DMS79 (cell line): ENCODE data around the gene STAB2.

Experiments
- DNase-seq: peaks from one replicate; lab custom pipeline; 2025; lab: John Stamatoyannopoulos, UW

The STAB2 gene

DNA sequence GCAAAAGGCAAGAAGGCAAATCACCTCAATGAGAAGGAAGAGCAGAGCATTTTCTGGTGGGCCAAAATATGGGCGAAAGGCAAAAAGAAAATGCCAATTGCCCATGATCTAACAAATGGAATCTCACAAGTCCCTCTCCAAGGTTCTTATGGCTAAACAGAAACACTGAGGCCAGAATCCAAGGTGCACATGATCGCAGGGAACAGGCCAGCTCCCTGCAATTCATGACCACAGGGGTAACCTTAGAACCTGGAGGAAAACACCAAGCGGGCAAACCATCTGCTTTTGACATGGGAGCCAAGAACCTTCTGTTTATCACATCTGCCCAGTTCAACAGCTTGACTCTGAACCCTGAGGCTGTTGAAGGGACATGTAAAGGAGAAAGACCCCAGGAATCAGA lies 193.9 kb downstream of the STAB2 start:
- no peak for DNase-seq

DNA sequence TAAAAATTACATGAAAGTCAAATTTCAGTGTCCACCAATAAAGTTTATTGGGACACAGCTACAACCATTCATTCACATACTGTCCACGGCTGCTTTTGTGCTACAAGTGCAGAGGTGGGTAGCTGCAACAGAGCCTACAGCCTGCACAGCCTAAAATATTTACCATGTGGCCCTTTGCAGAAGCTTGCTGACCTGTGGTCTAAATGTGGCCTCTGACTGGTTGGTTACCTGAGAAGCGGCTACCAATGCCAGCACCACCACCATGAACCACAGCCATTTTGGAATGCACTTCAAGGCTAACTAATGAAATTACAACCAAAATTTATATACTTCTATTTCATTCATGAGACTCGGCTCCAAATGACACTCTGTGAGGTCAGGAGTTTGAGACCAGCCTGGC lies 195.3 kb downstream of the STAB2 start:
- no peak for DNase-seq

DNA sequence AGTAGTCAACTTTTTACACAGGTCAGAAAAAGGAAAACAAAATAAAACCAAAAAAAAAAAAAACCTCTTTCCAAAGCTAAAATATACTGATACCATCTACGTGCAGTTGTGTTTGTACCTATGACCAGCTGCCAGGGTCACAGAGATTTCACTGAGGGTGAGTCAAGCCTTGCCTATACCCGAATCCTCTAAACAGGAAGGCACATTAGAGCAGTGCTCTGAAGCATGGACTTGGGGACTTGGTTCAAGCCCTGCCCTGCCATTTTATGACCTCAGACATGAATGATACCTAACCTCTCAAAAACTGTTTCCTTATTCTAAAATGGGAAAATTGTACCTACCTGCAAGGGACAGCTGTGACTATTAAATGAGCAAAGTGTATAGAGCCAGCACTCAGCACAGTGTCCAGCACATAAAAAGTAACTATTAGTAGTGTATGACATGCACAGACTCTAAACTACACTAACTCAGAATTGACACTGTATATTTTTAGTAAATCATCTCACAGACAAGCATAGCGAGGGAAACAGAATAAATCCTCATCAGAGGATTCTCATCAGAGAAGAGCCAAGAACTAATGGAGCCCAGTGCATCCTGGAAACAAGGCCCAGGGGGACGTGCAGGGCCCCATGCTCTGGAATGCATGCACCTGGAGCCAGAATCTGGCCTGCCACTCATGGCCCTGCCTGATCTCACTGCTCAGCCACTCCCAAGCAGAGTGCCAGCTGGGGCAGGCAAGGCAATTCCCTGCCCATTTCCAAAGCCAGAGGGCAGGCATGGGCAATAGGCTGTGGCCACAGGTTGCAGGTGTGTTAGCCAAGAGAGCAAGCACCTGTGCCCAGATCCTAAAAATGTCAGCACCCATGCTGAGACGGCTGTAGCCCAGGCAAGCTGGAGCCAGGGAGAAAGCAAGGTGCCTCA lies 196.9 kb downstream of the STAB2 start:
- no peak for DNase-seq

DNA sequence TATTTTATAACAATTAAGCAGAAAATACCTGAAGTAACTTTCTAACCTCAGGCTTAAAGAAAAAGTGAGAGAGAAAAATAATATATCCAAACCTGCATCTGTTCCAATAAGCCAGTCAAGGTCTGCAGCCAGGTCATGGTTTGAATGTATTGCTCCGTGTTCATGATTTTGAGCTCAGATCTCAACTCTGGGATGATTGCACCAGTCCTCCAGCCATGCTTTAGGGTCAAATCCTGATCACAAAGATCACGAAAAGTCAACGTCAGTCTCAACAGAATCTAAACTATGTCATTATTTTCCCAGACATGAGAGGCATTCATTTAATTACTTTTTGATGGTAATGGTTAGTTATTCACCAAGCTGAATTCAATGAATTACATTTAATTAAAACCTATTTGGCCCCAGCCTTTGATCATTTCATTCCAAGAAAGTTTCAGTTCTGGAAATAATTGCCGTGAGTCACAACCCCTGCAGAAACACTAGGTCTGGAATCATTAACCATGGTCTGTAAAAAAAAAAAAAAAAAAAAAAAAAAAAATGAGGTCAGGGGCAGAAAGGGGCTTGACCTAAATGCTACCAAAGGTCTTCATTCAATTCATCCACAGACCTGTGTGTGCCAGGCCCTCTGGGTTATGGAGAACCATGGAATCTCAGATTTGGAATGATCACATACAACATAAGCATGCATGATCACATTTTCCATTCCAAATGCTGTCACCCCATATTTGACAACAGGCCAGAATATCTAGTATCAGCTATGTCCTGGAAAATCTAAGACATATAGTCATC lies 198.4 kb downstream of the STAB2 start:
- no peak for DNase-seq

DNA sequence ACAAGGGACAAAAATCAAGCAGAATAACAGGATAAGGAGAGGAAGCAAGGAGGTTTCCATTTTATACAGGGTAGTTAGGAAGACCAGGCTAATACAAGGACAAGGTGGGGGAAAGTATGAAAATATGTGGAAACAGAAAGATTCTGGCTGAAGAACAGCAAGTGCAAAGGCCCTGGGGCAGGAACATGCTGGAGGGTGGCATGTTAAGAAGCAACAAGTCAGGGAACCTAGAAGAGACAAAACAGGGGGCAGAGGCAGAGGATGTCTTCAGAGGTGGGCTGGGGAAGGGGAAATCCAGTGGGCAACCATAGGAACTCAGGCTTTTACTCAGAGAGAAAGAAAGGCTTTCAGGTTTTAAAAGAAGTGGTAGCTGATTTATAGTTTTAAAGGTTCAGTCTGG lies 199.1 kb downstream of the STAB2 start:
- DNase-seq: no peak

DNA sequence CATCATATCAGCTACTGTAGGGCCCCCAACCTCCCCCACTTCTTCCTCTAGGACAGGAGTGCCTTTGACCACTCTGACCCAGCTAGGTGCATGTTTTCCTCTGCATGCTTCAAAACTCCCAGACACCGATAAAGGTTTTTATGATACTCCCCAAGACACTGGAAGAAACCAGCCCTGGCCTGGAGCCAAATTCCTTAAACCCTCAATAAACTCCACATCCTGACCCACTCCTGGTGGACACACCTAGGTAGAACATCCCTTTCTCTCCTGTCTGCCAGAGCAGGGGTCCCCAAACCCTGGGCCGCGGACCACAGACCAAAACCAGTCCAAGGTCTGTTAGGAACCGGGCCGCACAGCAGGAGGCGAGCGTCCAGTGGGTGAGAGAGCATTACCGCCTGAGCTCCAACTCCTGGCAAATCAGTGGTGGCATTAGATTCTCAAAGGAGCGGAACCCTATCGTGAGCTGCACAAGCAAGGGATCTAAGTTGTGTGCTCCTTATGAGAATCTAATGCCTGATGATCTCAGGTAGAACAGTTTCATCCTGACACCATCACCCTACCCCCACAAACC lies 204.4 kb downstream of the STAB2 start:
- DNase-seq: no peak

DNA sequence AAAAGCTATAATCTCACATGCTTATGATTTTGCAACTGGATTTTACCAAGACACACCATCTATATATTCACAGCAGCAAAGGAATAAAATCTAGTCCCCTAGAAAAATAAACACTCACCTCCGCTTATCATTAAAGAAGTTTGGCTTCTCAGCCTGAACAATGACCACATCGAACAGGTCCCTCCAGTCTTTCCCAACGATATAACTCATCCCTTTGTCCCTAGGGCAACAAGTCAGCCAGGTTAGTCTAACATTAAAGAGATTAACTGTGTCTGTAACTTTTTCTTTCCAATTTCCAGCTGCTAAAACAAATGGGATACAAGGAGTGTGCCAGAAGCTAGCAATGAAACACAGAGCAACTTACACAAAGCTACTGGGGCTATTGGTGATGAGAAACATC lies 206.0 kb downstream of the STAB2 start:
- no peak for DNase-seq

DNA sequence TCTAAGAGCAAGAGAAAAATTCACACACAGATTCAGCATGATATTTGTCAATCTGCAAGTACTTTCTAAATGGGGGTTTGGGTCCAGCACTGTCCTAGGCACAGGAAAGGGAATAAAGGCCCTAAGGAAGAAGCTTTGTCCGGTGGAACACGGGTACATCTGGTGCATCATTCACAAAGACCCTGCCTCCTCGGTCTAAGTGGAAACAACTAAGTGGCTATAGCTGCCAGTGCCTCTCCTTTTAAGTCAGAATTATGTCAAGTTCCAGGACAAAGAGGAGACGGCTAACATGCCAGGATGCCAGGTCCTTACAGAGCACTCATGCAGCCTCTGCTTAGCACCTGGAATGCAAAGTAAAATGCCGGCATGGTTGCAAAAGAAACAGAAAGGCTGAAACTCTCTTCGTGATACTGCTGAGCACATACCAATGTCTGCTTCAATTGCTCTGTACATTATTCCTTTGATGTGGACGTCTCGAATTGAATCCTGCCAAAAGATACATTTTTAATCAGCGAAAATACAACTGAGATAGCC lies 206.5 kb downstream of the STAB2 start:
- no peak for DNase-seq

DNA sequence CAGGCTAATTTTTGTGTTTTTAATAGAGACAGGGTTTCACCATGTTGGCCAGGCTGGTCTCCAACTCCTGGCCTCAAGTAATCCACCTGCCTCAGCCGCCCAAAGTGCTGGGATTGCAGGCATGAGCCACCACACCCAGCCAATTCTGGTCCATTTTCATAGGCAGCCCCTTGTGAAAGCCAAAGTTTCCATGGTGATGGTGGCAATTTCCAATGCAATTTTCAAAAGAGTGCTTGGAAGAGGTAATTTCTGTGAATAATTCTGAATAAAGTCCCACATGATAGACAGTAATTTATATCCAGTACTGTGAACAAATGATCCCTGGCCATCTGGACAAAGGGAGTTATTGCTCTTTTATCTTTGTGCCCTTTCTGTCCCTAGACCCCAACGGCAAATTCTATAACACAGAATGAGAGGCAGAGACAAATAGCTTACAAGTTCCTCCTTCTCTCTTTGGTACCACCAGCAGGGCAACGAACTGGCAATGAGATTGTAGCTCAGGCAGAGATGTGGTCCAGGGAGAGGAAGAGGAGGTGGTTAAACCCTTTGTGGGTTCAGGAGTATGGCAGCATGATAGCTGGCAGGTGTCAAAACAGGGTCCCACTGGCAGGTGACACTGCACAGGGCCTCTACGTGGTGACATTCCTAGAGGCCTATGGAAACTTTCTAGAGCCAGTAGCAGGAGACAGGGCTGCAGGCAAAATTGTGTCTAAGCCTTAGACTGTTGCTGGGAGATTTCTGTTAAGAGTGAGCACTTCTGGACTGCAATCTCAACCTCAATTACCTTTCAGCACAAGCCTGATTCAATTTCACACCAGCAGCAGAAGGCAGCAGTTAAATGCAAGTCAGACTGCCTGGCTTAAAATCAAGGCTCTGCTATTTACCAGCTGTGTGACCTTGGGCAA lies 207.5 kb downstream of the STAB2 start:
- DNase-seq: no peak

DNA sequence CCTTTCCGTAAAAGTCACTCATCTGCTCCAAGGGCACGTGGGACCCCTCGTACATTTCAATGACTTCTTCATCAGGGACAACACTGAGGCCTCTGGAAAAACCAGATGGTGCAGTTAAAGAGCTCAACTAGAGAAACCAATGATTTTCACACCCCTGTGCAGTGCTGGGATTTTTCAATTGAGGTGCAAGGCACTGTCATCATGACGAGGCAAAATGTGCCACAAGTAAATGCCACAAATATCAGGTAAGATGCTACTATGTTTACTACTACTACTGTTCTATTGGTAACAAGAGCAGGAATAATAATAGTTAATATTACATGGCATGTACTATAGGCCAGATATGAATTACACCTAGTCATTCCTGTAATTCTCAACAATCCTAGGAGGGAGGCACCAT lies 211.5 kb downstream of the STAB2 start:
- no peak for DNase-seq

DNA sequence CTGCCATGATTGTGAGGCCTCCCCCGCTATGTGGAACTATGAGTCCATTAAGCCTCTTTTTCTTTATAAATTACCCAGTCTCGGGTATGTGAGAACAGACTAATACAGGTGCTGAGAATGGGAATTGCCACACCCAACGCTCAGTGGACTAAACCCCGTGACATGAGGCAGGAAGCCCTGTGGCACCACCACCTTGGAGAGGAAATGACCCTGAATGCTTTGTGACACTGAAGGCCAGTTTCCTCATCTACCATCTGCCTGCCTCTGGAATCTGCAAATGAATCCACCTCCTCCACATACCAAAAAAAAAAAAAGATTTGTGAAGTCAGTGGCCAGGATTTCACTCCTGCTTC lies 212.4 kb downstream of the STAB2 start:
- no peak for DNase-seq

DNA sequence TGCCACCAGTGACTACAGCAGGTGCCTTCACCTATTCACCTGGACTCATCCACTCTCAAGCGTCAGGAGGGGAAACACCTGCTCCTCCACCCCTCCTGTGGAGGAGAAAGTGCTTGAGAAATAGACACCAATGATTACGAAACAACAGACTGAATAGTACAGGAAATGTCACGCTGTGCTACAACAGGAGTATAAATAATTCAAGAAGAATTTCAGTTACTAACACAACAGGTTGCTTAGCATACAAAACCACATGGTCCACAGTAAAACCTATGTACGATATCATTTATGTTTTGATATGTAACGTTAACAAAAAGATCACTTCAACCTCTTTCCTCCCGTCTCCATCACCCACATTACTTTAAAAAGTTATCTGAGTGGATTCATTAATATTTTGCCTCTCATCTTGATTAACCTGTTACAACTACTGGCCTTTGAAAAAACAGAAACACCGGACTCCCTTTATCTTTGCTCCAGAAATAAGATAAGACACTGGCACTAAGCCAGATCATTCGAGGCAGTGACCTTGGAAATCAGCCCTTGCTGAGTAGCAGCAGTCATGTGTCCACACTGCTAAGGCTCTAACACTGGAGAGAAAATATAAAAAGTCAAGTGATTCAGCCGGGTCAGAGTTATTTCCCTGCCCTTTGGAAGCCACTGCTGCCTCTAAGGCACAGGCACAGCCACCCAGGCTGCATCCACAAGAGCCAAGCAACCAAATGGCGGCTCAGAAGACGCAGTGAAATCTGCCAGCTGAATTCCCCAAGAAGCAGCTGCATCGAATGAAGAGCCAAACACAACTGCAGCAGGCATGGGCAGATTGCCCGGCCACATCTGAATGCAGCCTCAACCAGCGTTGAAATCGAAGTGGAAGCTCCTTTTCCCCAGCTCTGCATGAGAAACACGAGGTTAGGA lies 213.0 kb downstream of the STAB2 start:
- DNase-seq: peak; percentile 88

DNA sequence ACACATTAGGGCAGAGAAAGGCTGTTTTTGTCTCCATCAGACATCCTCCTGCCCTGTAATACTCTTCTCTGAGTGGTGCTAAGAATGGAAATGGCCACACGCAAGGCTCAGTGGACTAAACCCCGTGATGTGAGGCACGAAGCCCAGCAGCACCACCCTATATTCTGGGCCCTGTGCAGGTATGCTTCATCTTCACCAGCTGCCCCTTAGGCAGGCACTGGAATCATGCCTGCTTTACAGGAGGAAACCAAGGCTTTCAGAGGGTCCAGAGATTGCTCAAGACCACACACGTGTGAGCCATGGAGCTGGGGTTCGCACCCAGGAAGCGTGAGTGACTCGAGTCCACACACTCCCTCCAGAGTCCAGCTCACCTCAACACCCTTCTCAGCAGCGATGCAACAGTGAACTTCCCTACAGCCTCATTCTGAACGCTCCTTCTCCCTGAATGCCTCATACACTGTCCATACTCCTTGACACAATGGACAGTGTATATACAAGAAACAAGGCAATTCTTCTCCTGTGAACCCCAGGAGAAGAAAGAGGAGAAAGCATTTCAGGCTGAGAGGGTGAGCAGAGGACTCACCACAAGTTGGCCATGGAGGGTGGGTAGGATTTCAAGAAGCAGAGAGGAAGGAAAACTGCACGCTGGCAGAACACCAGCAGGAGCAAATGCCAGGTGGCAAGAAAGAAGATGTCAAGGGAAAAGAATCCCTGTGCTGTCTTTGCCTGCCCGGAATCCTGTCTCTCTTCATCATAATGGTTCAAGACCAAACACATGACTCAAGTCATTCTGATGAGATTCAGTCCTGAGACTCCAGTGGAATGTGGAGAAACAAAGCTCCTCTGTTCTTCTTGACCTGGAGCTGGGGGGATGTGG lies 214.9 kb downstream of the STAB2 start:
- DNase-seq: no peak

DNA sequence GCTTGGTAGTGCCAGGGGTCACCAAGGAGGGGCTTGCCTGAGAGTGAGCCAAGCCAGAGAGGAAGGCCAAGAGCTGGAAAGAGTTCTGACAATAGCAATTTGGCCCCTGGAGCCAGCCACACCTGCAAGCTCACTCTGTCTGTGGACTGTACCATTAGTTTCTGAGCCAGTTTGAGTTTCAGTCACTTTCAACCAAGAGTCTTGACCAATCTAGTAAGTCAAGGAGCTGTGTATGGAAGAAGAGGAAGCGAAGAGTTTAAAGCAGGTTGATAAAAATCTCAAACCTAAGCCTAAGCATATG lies 215.5 kb downstream of the STAB2 start:
- no peak for DNase-seq

DNA sequence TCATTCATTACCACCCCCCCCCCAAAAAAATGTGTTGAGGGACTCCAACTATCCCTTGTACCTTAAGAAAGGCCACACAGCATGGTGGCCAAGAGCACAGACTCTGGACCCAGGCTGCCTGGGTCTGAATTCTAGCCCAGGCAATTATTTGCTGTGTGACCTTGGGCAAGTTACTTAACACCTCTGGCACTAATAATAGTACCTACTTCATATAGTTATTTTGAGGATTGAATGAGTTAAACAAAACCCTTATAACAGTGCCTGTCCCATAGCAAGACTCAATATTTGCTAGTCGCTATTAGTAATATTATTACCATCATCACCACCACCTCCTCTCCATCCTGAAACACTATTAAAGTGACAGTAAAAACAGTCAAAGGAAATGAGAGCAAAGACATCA lies 216.8 kb downstream of the STAB2 start:
- DNase-seq: no peak

DNA sequence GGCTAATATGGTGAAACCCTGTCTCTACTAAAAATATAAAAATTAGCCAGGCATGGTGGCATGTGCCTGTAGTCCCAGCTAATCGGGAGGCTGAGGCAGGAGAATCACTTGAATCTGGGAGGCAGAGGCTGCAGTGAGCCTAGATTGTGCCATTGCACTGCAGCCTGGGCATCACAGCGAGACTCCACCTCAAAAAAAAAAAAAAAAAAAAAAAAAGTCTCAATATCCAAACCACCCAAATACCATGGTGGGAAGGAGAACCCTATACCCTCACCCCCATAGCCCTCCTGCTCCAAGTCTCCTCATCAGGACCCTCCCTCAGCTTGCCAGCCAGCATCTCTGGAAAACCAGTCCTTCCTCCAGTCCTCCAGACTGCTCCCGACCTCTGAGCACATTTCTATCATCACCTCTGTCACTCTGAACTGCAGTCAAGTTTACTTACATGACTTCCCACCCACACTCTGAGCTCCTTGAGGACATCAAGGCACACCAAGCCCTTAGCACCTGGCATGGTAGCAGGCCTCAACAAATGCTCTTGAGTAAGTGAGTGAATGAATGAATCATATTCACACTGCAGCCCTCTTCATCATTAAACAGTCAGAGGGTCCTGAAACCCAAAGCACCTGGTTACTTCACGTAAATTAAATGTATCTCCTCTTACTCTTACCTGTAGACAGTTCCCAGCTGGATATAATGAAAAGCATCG lies 218.7 kb downstream of the STAB2 start:
- no peak for DNase-seq

DNA sequence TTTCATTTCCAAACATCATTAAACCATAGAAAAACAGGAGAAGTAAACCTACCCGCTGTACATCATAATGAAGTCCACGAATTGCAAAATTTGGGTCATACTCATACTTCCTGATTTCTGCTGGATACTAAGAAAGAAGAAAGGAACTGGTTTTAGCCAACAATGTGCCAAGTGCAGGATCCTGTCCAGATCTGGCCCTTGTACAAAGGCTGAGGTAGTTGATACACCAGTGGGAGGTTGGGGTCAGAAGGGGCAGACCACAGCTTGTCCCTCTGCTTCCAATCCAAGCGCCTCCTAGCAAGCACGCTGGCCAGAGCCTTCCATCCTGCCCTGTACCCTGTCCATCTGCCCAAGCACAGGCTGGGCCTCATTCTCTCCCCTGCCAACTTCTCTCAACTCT lies 219.7 kb downstream of the STAB2 start:
- DNase-seq: no peak

DNA sequence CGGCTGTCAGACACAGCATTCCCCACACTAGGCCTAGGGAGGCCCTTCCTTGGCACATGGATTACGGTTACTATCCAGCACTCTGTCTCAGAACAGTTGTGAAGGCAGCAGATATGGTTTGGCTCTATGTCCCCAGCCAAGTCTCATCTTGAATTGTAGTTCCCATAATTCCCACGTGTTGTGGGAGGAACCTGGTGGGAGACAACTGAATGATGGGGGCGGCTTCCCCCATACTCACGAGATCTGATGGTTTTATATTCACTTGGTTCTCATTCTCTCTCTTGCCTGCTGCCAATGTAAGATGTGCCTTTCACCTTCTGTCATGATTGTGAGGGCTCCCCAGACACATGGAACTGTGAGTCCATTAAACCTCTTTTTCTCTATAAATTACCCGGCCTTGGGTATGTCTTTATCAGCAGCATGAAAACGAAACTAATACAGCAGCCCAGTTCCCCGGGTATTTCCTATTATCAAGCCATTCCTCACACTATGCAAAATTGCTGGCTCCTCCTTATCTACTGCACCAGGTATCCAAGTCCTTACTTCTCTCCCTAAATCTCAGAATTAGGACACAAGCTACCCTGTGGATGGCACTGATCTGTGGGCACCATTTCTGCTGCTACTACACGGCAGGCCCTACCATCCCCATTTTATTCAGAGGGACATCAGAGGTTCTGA lies 220.6 kb downstream of the STAB2 start:
- DNase-seq: no peak
